Stomach (tissue), 4 donors: Measurements from ENCODE around the gene COL6A1.

Experiments
- POLR2AphosphoS5 ChIP-seq, 3 donors: sonication (generic); formaldehyde crosslinking; IDR thresholded peaks; one replicate each; pipeline ENCODE4 v1.6.1; 2016; ENCODE audit warnings: antibody characterized with exemption in 3 of 3
- TF ChIP-seq, protein P1 (sequence below), 7 experiments: fragments of 450-650 bp in 4 of 7; fragments of 200-600 bp in 3 of 7; sonication (generic) in 3 of 7; IDR thresholded peaks; one replicate each; pipeline ENCODE4 v1.5.1; 2016 to 2019; ENCODE audit warnings: antibody characterized with exemption in 7 of 7, control low read depth in 2 of 7, mild to moderate bottlenecking in 1 of 7

GRCh38 chr21:46024141-46024540 is 42.6 kb downstream of the COL6A1 start:
- TF ChIP-seq, protein P1, sequence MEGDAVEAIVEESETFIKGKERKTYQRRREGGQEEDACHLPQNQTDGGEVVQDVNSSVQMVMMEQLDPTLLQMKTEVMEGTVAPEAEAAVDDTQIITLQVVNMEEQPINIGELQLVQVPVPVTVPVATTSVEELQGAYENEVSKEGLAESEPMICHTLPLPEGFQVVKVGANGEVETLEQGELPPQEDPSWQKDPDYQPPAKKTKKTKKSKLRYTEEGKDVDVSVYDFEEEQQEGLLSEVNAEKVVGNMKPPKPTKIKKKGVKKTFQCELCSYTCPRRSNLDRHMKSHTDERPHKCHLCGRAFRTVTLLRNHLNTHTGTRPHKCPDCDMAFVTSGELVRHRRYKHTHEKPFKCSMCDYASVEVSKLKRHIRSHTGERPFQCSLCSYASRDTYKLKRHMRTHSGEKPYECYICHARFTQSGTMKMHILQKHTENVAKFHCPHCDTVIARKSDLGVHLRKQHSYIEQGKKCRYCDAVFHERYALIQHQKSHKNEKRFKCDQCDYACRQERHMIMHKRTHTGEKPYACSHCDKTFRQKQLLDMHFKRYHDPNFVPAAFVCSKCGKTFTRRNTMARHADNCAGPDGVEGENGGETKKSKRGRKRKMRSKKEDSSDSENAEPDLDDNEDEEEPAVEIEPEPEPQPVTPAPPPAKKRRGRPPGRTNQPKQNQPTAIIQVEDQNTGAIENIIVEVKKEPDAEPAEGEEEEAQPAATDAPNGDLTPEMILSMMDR (IDR thresholded peaks at IDR 0.05), result no peak
- no peak for TF ChIP-seq POLR2AphosphoS5 (IDR thresholded peaks at IDR 0.05)
